ENCODE results near the gene MXRA8. TPM values are rescaled to one million over a fixed set of nuclear protein-coding genes. Genes with fewer than 3 reads are reported as not detected.
A peak's percentile ranks its signal among the peaks of the same experiment; 100 is the strongest.

Gene MXRA8
- total and polyA plus RNA-seq, 9 of the 15 experiments (the other 6 are each of a cell fraction or from before 2014, with no cell fraction given), result 0.66 to 11.3 (median 6.3) TPM

DNA sequence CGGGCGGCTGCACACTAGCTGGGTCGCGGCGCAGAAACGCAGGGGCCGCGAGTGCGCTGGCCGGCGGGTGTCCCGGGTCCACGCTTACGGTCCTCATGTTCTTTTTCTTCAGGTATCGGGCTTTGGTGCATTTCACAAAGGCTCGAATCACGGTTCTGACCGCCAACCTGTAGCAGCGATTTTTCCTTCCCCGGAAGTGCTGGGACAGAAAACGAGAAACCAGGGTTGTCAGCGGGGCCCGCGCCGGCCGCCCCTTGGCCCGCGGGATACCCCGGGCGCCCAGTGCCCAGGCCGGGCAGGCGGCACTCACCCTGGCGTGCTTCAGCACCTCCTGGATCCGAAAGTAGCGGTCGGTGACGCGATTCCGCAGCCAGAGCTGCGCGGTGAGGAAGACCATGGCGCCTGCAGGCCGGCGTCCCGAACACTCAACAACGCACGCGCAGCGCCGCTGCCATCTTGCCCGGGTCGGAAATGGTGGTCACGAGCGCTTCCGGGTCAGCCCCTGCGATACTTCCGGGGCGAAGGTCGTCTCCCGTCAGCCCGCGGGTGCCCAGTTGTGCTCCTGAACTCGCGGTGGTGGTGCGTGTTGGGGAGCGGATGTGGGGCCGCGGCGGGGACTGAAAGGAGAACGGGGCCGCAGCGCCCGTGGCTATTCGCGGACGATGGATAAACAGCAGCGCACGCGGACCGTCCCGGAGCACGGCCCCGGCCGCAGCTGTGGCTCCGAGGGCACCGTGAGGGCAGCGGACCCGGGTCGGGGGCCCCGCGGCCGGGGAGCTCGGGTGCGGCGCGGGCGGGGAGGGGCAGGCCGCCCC lies 48.7 kb upstream of the MXRA8 start, which contains the start of gene MRPL20 (continued):
- TF ChIP-seq TFE3 (CRISPR knock-in tag; IDR thresholded peaks at IDR 0.05), result no peak
- TF ChIP-seq JUND (IDR thresholded peaks at IDR 0.05; ENCODE audit: borderline replicate concordance, low read depth, low read length), result peak; percentile 76
- TF ChIP-seq JUND (tag; IDR thresholded peaks at IDR 0.05; ENCODE audit: borderline replicate concordance, low read depth, low read length), result no peak; the same call in 2 of the 3 replicates
- no peak for TF ChIP-seq MTA1 (IDR thresholded peaks at IDR 0.05; ENCODE audit: borderline replicate concordance)
- TF ChIP-seq, protein P1, sequence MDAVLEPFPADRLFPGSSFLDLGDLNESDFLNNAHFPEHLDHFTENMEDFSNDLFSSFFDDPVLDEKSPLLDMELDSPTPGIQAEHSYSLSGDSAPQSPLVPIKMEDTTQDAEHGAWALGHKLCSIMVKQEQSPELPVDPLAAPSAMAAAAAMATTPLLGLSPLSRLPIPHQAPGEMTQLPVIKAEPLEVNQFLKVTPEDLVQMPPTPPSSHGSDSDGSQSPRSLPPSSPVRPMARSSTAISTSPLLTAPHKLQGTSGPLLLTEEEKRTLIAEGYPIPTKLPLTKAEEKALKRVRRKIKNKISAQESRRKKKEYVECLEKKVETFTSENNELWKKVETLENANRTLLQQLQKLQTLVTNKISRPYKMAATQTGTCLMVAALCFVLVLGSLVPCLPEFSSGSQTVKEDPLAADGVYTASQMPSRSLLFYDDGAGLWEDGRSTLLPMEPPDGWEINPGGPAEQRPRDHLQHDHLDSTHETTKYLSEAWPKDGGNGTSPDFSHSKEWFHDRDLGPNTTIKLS (IDR thresholded peaks at IDR 0.05; ENCODE audit: borderline replicate concordance, low read depth), result peak; percentile 91
- TF ChIP-seq ETV6 (IDR thresholded peaks at IDR 0.05; ENCODE audit: borderline replicate concordance in 1 of 2, low read depth in 2 of 2, low read length in 1 of 2), result peak in 1 of 2 experiments; percentile 45; a peak in 1 of 4 replicates
- TF ChIP-seq ETV6 (CRISPR knock-in tag; IDR thresholded peaks at IDR 0.05; ENCODE audit: borderline replicate concordance), result no peak
- TF ChIP-seq GABPB2 (CRISPR knock-in tag; conservative IDR thresholded peaks at IDR 0.05), result no peak; the same call in 1 of the 2 replicates
- TF ChIP-seq HINFP (tag; conservative IDR thresholded peaks at IDR 0.05; ENCODE audit: low read depth), result no peak
- no peak for TF ChIP-seq HSF4 (CRISPR knock-in tag; IDR thresholded peaks at IDR 0.05; ENCODE audit: borderline replicate concordance)
- TF ChIP-seq NFE2L1 (tag; IDR thresholded peaks at IDR 0.05; ENCODE audit: borderline replicate concordance, low read depth), result no peak
- TF ChIP-seq DACH1 (IDR thresholded peaks at IDR 0.05; ENCODE audit: partially characterized antibody), result no peak
- no peak for TF ChIP-seq NFATC3 (IDR thresholded peaks at IDR 0.05)
- TF ChIP-seq U2AF1 (optimal IDR thresholded peaks at IDR 0.05; ENCODE audit: low read depth, low read length), result peak; percentile 94
- TF ChIP-seq SRF (CRISPR knock-in tag; IDR thresholded peaks at IDR 0.05), result 0 out of 4 replicates have a peak, but pooled peaks of 1 of the 2 experiments have one; percentile 56
- no peak for TF ChIP-seq DLX4 (CRISPR knock-in tag; IDR thresholded peaks at IDR 0.05)
- no peak for TF ChIP-seq SMAD3 (CRISPR knock-in tag; conservative IDR thresholded peaks at IDR 0.05)
- TF ChIP-seq, protein P2, sequence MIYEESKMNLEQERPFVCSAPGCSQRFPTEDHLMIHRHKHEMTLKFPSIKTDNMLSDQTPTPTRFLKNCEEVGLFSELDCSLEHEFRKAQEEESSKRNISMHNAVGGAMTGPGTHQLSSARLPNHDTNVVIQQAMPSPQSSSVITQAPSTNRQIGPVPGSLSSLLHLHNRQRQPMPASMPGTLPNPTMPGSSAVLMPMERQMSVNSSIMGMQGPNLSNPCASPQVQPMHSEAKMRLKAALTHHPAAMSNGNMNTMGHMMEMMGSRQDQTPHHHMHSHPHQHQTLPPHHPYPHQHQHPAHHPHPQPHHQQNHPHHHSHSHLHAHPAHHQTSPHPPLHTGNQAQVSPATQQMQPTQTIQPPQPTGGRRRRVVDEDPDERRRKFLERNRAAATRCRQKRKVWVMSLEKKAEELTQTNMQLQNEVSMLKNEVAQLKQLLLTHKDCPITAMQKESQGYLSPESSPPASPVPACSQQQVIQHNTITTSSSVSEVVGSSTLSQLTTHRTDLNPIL (CRISPR knock-in tag; IDR thresholded peaks at IDR 0.05), result no peak
